ENCODE results near the gene CSMD2. TPM values are rescaled to one million over a fixed set of nuclear protein-coding genes. Genes with fewer than 3 reads are reported as not detected.

Gene CSMD2
- total and polyA plus RNA-seq, 2 experiments from 2014 or later = 5.3 to 16.6 TPM

DNA sequence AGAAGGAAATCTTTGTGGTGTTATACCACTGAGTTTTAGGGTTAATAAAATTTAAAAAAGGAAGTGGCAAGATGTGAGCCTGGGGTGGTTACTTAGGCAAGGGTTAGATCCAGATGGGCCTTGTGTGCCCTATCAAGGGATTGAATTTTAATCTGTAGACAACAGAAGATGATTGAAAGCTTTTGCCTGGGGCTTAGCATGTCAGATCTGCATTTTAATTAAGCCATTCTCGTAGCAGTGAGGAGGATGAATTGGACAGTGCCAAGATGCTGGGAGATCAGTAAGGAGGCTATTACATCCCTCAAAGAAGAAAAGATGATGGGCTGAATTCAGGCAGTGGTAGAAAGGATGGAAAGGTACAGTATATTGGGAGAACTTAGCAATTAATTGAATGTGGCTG, 258.9 kb downstream of the CSMD2 start:
- H3K4me1 ChIP-seq (ENCODE audit: insufficient read depth) = no peaks in the 10 kb centered on the region
- H4K20me1 ChIP-seq (replicated peaks; ENCODE audit: insufficient read depth) = no peaks in the 10 kb centered on the region; the same call in 1 of the 2 replicates
- no peak overlapping the region for H2AFZ ChIP-seq
- no peak overlapping the region for H3K27ac ChIP-seq (ENCODE audit: low read depth)
- no peak for DNase-seq (ENCODE audit: low spot score)
- H3K27me3 ChIP-seq (ENCODE audit: insufficient read depth) = no peaks in the 10 kb centered on the region
- H3K4me1 Mint-ChIP-seq = peaks cover 6% of the 10 kb centered on the region; the same call in 2 of the 3 replicates
- peaks cover 14% of the 10 kb centered on the region; the same call in 2 of the 3 replicates for H3K36me3 Mint-ChIP-seq (ENCODE audit: low read depth)
- no peak for ATAC-seq
- peaks cover 10% of the 10 kb centered on the region for H3K27me3 Mint-ChIP-seq (ENCODE audit: insufficient read depth, low read depth, poor library complexity)
- H3K4me2 ChIP-seq = no peak overlapping the region
- no peaks in the 10 kb centered on the region for H3K79me2 ChIP-seq (replicated peaks; ENCODE audit: insufficient read depth)
- H3K36me3 ChIP-seq (ENCODE audit: insufficient read depth) = no peaks in the 10 kb centered on the region
- H3K4me3 ChIP-seq = no peak overlapping the region
- no peaks in the 10 kb centered on the region for H3F3A ChIP-seq (replicated peaks; ENCODE audit: low read depth)
- no peaks in the 10 kb centered on the region for H3K9me3 Mint-ChIP-seq
- H3K4me3 Mint-ChIP-seq = no peak overlapping the region
- no peak overlapping the region for H3K27ac Mint-ChIP-seq
- H3K9me2 ChIP-seq (ENCODE audit: insufficient read depth) = no peaks in the 10 kb centered on the region
- TF ChIP-seq EZH2phosphoT487 (IDR thresholded peaks at IDR 0.05; ENCODE audit: unreplicated experiment) (no peak), JUNB (IDR thresholded peaks at IDR 0.05; ENCODE audit: unreplicated experiment) (no peak), POLR2AphosphoS5 (IDR thresholded peaks at IDR 0.05; ENCODE audit: low read depth) (no peak), ZNF114 (CRISPR knock-in tag; IDR thresholded peaks at IDR 0.05) (no peak), NANOG (IDR thresholded peaks at IDR 0.05; ENCODE audit: borderline replicate concordance) (no peak), EZH2 (IDR thresholded peaks at IDR 0.05; ENCODE audit: low read depth, unreplicated experiment) (no peak), STAT1 (IDR thresholded peaks at IDR 0.05; ENCODE audit: unreplicated experiment) (no peak), CREB1 (CRISPR knock-in tag; IDR thresholded peaks at IDR 0.05; ENCODE audit: low read depth) (no peak), ZNF331 (CRISPR knock-in tag; IDR thresholded peaks at IDR 0.05; ENCODE audit: low read depth) (no peak)
- TF ChIP-seq, protein P1, sequence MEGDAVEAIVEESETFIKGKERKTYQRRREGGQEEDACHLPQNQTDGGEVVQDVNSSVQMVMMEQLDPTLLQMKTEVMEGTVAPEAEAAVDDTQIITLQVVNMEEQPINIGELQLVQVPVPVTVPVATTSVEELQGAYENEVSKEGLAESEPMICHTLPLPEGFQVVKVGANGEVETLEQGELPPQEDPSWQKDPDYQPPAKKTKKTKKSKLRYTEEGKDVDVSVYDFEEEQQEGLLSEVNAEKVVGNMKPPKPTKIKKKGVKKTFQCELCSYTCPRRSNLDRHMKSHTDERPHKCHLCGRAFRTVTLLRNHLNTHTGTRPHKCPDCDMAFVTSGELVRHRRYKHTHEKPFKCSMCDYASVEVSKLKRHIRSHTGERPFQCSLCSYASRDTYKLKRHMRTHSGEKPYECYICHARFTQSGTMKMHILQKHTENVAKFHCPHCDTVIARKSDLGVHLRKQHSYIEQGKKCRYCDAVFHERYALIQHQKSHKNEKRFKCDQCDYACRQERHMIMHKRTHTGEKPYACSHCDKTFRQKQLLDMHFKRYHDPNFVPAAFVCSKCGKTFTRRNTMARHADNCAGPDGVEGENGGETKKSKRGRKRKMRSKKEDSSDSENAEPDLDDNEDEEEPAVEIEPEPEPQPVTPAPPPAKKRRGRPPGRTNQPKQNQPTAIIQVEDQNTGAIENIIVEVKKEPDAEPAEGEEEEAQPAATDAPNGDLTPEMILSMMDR (conservative IDR thresholded peaks at IDR 0.05; ENCODE audit: low read depth in 2 of 2) = no peak
- TF ChIP-seq, protein P2, sequence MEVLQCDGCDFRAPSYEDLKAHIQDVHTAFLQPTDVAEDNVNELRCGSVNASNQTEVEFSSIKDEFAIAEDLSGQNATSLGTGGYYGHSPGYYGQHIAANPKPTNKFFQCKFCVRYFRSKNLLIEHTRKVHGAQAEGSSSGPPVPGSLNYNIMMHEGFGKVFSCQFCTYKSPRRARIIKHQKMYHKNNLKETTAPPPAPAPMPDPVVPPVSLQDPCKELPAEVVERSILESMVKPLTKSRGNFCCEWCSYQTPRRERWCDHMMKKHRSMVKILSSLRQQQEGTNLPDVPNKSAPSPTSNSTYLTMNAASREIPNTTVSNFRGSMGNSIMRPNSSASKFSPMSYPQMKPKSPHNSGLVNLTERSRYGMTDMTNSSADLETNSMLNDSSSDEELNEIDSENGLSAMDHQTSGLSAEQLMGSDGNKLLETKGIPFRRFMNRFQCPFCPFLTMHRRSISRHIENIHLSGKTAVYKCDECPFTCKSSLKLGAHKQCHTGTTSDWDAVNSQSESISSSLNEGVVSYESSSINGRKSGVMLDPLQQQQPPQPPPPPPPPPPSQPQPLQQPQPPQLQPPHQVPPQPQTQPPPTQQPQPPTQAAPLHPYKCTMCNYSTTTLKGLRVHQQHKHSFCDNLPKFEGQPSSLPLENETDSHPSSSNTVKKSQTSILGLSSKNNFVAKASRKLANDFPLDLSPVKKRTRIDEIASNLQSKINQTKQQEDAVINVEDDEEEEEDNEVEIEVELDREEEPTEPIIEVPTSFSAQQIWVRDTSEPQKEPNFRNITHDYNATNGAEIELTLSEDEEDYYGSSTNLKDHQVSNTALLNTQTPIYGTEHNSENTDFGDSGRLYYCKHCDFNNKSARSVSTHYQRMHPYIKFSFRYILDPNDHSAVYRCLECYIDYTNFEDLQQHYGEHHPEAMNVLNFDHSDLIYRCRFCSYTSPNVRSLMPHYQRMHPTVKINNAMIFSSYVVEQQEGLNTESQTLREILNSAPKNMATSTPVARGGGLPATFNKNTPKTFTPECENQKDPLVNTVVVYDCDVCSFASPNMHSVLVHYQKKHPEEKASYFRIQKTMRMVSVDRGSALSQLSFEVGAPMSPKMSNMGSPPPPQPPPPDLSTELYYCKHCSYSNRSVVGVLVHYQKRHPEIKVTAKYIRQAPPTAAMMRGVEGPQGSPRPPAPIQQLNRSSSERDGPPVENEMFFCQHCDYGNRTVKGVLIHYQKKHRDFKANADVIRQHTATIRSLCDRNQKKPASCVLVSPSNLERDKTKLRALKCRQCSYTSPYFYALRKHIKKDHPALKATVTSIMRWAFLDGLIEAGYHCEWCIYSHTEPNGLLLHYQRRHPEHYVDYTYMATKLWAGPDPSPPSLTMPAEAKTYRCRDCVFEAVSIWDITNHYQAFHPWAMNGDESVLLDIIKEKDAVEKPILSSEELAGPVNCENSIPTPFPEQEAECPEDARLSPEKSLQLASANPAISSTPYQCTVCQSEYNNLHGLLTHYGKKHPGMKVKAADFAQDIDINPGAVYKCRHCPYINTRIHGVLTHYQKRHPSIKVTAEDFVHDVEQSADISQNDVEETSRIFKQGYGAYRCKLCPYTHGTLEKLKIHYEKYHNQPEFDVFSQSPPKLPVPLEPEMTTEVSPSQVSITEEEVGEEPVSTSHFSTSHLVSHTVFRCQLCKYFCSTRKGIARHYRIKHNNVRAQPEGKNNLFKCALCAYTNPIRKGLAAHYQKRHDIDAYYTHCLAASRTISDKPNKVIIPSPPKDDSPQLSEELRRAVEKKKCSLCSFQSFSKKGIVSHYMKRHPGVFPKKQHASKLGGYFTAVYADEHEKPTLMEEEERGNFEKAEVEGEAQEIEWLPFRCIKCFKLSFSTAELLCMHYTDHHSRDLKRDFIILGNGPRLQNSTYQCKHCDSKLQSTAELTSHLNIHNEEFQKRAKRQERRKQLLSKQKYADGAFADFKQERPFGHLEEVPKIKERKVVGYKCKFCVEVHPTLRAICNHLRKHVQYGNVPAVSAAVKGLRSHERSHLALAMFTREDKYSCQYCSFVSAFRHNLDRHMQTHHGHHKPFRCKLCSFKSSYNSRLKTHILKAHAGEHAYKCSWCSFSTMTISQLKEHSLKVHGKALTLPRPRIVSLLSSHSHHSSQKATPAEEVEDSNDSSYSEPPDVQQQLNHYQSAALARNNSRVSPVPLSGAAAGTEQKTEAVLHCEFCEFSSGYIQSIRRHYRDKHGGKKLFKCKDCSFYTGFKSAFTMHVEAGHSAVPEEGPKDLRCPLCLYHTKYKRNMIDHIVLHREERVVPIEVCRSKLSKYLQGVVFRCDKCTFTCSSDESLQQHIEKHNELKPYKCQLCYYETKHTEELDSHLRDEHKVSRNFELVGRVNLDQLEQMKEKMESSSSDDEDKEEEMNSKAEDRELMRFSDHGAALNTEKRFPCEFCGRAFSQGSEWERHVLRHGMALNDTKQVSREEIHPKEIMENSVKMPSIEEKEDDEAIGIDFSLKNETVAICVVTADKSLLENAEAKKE (CRISPR knock-in tag; IDR thresholded peaks at IDR 0.05) = no peak
- TF ChIP-seq, protein P3, sequence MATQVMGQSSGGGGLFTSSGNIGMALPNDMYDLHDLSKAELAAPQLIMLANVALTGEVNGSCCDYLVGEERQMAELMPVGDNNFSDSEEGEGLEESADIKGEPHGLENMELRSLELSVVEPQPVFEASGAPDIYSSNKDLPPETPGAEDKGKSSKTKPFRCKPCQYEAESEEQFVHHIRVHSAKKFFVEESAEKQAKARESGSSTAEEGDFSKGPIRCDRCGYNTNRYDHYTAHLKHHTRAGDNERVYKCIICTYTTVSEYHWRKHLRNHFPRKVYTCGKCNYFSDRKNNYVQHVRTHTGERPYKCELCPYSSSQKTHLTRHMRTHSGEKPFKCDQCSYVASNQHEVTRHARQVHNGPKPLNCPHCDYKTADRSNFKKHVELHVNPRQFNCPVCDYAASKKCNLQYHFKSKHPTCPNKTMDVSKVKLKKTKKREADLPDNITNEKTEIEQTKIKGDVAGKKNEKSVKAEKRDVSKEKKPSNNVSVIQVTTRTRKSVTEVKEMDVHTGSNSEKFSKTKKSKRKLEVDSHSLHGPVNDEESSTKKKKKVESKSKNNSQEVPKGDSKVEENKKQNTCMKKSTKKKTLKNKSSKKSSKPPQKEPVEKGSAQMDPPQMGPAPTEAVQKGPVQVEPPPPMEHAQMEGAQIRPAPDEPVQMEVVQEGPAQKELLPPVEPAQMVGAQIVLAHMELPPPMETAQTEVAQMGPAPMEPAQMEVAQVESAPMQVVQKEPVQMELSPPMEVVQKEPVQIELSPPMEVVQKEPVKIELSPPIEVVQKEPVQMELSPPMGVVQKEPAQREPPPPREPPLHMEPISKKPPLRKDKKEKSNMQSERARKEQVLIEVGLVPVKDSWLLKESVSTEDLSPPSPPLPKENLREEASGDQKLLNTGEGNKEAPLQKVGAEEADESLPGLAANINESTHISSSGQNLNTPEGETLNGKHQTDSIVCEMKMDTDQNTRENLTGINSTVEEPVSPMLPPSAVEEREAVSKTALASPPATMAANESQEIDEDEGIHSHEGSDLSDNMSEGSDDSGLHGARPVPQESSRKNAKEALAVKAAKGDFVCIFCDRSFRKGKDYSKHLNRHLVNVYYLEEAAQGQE (IDR thresholded peaks at IDR 0.05; ENCODE audit: unreplicated experiment) = no peak
- TF ChIP-seq, protein P4, sequence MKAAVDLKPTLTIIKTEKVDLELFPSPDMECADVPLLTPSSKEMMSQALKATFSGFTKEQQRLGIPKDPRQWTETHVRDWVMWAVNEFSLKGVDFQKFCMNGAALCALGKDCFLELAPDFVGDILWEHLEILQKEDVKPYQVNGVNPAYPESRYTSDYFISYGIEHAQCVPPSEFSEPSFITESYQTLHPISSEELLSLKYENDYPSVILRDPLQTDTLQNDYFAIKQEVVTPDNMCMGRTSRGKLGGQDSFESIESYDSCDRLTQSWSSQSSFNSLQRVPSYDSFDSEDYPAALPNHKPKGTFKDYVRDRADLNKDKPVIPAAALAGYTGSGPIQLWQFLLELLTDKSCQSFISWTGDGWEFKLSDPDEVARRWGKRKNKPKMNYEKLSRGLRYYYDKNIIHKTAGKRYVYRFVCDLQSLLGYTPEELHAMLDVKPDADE (IDR thresholded peaks at IDR 0.05) = no peak
